SU-DHL-6 (cell line): Measurements from ENCODE around the gene MSH6.

Experiments
- EZH2phosphoT487 ChIP-seq: fragments of 200-600 bp; sonication (generic), shearing (Covaris generic); conservative IDR thresholded peaks from 2 replicates; pipeline ENCODE4 v1.6.1; 2018; ENCODE audit warnings: mild to moderate bottlenecking, antibody characterized with exemption, low read length, moderate library complexity, mixed read lengths
- TF ChIP-seq, protein P1 (sequence below): fragments of 200-600 bp; sonication (generic); IDR thresholded peaks from one replicate; pipeline ENCODE4 v1.5.1; 2017; ENCODE audit warnings: antibody characterized with exemption, mild to moderate bottlenecking, low read length, moderate library complexity; ENCODE audit not compliant: insufficient read depth, poor library complexity, severe bottlenecking

DNA sequence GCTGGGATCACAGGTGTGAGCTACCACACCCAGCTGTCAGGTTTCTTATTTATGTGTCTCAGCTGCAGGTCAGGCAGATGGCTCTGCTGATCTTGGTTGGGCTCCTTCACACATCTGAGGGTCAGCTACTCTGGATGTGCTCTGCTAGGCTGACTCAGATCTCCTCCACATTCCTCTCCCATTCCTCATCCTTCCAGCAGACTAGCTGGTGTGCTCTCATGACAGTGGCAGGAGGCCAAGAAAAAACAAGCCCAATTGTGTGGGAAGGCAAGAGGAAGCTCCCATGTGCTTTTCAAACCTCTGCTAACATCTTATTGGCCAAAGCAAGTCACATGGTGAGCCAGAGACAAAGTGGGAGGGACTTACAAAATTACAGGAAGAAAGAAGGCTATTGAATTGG, 11.7 kb upstream of the MSH6 start:
- TF ChIP-seq, protein P1, sequence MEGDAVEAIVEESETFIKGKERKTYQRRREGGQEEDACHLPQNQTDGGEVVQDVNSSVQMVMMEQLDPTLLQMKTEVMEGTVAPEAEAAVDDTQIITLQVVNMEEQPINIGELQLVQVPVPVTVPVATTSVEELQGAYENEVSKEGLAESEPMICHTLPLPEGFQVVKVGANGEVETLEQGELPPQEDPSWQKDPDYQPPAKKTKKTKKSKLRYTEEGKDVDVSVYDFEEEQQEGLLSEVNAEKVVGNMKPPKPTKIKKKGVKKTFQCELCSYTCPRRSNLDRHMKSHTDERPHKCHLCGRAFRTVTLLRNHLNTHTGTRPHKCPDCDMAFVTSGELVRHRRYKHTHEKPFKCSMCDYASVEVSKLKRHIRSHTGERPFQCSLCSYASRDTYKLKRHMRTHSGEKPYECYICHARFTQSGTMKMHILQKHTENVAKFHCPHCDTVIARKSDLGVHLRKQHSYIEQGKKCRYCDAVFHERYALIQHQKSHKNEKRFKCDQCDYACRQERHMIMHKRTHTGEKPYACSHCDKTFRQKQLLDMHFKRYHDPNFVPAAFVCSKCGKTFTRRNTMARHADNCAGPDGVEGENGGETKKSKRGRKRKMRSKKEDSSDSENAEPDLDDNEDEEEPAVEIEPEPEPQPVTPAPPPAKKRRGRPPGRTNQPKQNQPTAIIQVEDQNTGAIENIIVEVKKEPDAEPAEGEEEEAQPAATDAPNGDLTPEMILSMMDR: no peak
- no peak for TF ChIP-seq EZH2phosphoT487
